ENCODE results near the gene PKN1. TPM values are rescaled to one million over a fixed set of nuclear protein-coding genes. Genes with fewer than 3 reads are reported as not detected.

Gene PKN1
- total RNA-seq, 1 experiment from 2014 or later = 205 TPM

DNA sequence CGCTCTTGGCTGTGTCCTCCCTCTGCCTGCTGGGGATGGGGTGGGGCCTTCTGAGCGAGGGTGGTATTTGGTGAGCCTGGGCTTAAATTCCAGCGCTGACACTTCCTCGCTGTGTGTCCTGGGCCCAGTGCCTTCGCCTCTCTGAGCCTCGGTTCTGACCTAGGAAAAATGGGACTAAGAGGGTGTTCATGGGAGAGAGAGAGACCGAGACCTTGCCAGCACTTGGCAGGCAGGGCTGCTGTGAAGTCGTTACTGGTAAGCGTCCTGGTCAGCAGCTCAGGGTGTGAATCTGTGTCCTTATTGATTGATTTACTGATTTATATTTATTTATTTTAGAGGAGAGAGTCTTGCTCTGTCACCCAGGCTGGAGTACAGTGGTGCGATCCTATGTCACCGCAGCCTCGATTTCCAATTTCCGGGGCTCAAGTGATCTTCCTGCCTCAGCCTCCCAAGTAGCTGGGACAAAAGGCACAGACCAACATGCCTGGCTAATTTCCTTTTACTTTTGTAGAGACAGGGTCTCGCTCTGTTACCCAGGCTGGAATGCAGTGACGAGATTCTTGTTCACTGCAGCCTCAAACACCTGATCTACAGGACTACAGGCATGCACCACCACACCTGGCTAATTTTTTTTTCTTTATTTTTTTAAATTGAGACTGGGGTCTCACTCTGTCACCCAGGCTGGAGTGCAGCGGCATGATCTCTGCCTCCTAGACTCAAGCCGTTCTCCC, 2.4 kb downstream of the PKN1 start:
- BruUV-seq (replicated peaks) = TSS peak; percentile 55
- H3K36me3 ChIP-seq (ENCODE audit: control insufficient read depth, insufficient read depth, low read length) = no peaks in the 10 kb centered on the region
- H3K4me1 ChIP-seq (ENCODE audit: control insufficient read depth, insufficient read depth, low read length) = peaks cover 8% of the 10 kb centered on the region
- ATAC-seq (no peak), DNase-seq (ENCODE audit: low read depth, low spot score) (no peak)
- in situ Hi-C loops (cut with HindIII; ENCODE audit: low pct_unique_long_range_greater_than_20kb, low sequenced_read_pairs) = no loop called here
- intact Hi-C loops (cut with micrococcal nuclease; ENCODE audit: unreplicated experiment) = no loop called here
- no peaks in the 10 kb centered on the region for H3K27me3 ChIP-seq (ENCODE audit: control insufficient read depth, insufficient read depth, low read length)
- ChIA-PET CTCF (interaction anchor here (0.6 kb wide), 1 partner anchor 656 kb away, joined by 5 read pairs; no protein-coding TSS in a partner anchor), POLR2A (no interaction called here)
- peak overlapping the region; percentile 53 to 64 for H3K4me3 ChIP-seq (ENCODE audit: low read depth in 2 of 2, low read length in 2 of 2)
- H3K27ac ChIP-seq (ENCODE audit: low read length) = peak overlapping the region; percentile 82
- TF ChIP-seq, protein P1, sequence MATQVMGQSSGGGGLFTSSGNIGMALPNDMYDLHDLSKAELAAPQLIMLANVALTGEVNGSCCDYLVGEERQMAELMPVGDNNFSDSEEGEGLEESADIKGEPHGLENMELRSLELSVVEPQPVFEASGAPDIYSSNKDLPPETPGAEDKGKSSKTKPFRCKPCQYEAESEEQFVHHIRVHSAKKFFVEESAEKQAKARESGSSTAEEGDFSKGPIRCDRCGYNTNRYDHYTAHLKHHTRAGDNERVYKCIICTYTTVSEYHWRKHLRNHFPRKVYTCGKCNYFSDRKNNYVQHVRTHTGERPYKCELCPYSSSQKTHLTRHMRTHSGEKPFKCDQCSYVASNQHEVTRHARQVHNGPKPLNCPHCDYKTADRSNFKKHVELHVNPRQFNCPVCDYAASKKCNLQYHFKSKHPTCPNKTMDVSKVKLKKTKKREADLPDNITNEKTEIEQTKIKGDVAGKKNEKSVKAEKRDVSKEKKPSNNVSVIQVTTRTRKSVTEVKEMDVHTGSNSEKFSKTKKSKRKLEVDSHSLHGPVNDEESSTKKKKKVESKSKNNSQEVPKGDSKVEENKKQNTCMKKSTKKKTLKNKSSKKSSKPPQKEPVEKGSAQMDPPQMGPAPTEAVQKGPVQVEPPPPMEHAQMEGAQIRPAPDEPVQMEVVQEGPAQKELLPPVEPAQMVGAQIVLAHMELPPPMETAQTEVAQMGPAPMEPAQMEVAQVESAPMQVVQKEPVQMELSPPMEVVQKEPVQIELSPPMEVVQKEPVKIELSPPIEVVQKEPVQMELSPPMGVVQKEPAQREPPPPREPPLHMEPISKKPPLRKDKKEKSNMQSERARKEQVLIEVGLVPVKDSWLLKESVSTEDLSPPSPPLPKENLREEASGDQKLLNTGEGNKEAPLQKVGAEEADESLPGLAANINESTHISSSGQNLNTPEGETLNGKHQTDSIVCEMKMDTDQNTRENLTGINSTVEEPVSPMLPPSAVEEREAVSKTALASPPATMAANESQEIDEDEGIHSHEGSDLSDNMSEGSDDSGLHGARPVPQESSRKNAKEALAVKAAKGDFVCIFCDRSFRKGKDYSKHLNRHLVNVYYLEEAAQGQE (IDR thresholded peaks at IDR 0.05; ENCODE audit: insufficient read depth in 1 of 2, low read depth in 2 of 2, low read length in 1 of 2) = no peak
- TF ChIP-seq SIN3A (IDR thresholded peaks at IDR 0.05; ENCODE audit: borderline replicate concordance, insufficient read depth, low read depth, low read length) = no peak
- TF ChIP-seq, protein P2, sequence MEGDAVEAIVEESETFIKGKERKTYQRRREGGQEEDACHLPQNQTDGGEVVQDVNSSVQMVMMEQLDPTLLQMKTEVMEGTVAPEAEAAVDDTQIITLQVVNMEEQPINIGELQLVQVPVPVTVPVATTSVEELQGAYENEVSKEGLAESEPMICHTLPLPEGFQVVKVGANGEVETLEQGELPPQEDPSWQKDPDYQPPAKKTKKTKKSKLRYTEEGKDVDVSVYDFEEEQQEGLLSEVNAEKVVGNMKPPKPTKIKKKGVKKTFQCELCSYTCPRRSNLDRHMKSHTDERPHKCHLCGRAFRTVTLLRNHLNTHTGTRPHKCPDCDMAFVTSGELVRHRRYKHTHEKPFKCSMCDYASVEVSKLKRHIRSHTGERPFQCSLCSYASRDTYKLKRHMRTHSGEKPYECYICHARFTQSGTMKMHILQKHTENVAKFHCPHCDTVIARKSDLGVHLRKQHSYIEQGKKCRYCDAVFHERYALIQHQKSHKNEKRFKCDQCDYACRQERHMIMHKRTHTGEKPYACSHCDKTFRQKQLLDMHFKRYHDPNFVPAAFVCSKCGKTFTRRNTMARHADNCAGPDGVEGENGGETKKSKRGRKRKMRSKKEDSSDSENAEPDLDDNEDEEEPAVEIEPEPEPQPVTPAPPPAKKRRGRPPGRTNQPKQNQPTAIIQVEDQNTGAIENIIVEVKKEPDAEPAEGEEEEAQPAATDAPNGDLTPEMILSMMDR (IDR thresholded peaks at IDR 0.05) = no peak
- TF ChIP-seq TCF7L2 (IDR thresholded peaks at IDR 0.05; ENCODE audit: low read depth, low read length) = no peak
- no peak for TF ChIP-seq POLR2AphosphoS5 (IDR thresholded peaks at IDR 0.05; ENCODE audit: low read depth, low read length)
- H3K9me3 ChIP-seq (ENCODE audit: control insufficient read depth, insufficient read depth, low read depth, low read length) = no peaks in the 10 kb centered on the region

DNA sequence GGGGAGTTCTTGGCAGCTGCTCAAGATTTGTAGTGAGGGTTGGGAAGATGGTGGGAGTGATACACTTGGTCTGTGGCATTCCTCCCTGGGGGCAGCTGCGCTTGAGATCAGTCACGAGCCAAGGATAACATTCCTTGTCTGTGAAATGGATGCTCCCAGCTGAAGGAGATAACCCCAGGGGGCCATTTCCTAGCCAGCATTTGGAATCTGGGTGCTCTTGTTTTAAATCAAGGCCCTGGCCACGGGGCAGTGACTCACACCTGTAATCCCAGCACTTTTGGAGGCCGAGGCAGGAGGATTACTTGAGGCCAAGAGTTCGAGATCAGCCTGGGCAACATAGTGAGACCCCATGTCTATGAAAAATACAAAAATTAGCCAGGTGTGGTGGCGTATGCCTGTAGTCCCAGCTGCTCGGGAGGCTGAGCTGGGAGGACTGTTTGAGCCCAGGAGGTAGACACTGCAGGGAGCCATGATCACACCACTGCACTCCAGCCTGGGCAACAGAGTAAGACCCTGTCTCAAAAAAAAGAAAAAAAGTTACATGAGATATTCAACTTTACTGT, 4.6 kb downstream of the PKN1 start:
- TF ChIP-seq, protein P2 (IDR thresholded peaks at IDR 0.05) = no peak
- no peak for TF ChIP-seq SIN3A (IDR thresholded peaks at IDR 0.05; ENCODE audit: borderline replicate concordance, insufficient read depth, low read depth, low read length)
- Histone ChIP-seq H3K9me3 (ENCODE audit: control insufficient read depth, insufficient read depth, low read depth, low read length) (no peaks in the 10 kb centered on the region), H3K4me1 (ENCODE audit: control insufficient read depth, insufficient read depth, low read length) (peaks cover 8% of the 10 kb centered on the region), H3K4me3 (ENCODE audit: low read depth in 2 of 2, low read length in 2 of 2) (no peak overlapping the region), H3K27me3 (ENCODE audit: control insufficient read depth, insufficient read depth, low read length) (no peaks in the 10 kb centered on the region), H3K27ac (ENCODE audit: low read length) (no peak overlapping the region), H3K36me3 (ENCODE audit: control insufficient read depth, insufficient read depth, low read length) (no peaks in the 10 kb centered on the region)
- in situ Hi-C loops (cut with HindIII; ENCODE audit: low pct_unique_long_range_greater_than_20kb, low sequenced_read_pairs) (no loop called here), intact Hi-C loops (cut with micrococcal nuclease; ENCODE audit: unreplicated experiment) (no loop called here)
- ATAC-seq (no peak), DNase-seq (ENCODE audit: low read depth, low spot score) (no peak)
- CTCF ChIA-PET = interaction anchor here (0.7 kb wide), 1 partner anchor 859 kb away, joined by 6 read pairs; no protein-coding TSS in a partner anchor
- BruUV-seq (replicated peaks) = no TSS peak
- POLR2A ChIA-PET = no interaction called here
